ENCODE data around the gene RNLS. TPM values are rescaled to one million over a fixed set of nuclear protein-coding genes. Genes with fewer than 3 reads are reported as not detected.

RNLS gene
- total RNA-seq, 1 experiment from 2014 or later, result 8.1 TPM

DNA sequence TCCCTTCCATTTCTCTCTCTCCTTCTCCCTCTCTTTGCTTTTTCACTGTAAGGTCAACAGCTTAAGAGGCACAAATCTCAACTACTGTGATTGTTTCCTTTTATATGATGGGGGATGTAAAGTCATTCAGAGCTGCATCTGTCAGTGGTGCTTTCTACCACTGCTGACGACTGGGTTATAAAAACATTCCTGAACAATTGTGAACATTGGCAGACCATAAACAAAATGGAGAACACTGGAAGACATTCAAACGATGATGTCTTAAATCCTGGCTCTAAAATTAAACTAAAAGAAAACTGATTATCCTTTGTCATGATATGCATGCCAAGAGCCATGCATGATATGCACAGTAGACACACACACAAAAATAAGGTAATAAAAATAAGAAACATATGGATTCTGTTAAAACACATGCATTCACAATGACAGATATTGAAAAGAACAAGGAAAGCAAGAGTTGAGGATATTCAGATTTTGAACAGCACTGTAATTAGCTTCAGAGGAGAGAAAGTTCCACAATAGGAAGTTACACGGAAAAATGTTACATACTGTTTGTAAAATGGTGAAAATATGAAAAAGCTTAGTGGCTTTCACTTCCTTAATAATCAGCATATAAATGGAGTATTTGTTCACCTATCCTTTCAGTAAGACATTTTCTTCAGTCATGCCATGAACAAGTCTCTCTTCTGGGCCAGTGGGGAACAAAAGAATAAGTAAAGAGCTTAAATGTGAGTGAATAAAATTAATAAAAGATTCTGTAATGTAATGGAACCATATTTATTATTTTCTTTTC lies 89.2 kb downstream of the RNLS start:
- TF ChIP-seq, protein P1, sequence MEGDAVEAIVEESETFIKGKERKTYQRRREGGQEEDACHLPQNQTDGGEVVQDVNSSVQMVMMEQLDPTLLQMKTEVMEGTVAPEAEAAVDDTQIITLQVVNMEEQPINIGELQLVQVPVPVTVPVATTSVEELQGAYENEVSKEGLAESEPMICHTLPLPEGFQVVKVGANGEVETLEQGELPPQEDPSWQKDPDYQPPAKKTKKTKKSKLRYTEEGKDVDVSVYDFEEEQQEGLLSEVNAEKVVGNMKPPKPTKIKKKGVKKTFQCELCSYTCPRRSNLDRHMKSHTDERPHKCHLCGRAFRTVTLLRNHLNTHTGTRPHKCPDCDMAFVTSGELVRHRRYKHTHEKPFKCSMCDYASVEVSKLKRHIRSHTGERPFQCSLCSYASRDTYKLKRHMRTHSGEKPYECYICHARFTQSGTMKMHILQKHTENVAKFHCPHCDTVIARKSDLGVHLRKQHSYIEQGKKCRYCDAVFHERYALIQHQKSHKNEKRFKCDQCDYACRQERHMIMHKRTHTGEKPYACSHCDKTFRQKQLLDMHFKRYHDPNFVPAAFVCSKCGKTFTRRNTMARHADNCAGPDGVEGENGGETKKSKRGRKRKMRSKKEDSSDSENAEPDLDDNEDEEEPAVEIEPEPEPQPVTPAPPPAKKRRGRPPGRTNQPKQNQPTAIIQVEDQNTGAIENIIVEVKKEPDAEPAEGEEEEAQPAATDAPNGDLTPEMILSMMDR (conservative IDR thresholded peaks at IDR 0.05; ENCODE audit: low read depth, low read length), result no peak
- no peak for TF ChIP-seq EZH2 (IDR thresholded peaks at IDR 0.05; ENCODE audit: borderline replicate concordance, low read depth, low read length, poor library complexity, severe bottlenecking)
- H3K4me1 ChIP-seq (ENCODE audit: insufficient read depth, low read length, poor library complexity, severe bottlenecking), result no peaks in the 10 kb centered on the region
- POLR2A ChIA-PET (ENCODE audit: low non-redundant PET), result no interaction called here
- DNase-seq (ENCODE audit: low spot score), result no peak
- no peaks in the 10 kb centered on the region for H3K36me3 ChIP-seq (ENCODE audit: insufficient read depth, low read length, poor library complexity, severe bottlenecking)
- no peak overlapping the region for H3K27ac ChIP-seq (ENCODE audit: low read depth, low read length, poor library complexity, severe bottlenecking)
- CTCF ChIA-PET, result no interaction called here
- BruUV-seq (replicated peaks), result no TSS peak
- H3K27me3 ChIP-seq (replicated peaks; ENCODE audit: insufficient read depth, low read depth, low read length, poor library complexity), result no peaks in the 10 kb centered on the region
- intact Hi-C loops (cut with micrococcal nuclease; ENCODE audit: unreplicated experiment), result no loop called here
- H3K9me3 ChIP-seq (ENCODE audit: low read depth, low read length, poor library complexity, severe bottlenecking), result no peaks in the 10 kb centered on the region
- no peak overlapping the region for H3K4me3 ChIP-seq (ENCODE audit: low read depth, low read length, poor library complexity, severe bottlenecking)

DNA sequence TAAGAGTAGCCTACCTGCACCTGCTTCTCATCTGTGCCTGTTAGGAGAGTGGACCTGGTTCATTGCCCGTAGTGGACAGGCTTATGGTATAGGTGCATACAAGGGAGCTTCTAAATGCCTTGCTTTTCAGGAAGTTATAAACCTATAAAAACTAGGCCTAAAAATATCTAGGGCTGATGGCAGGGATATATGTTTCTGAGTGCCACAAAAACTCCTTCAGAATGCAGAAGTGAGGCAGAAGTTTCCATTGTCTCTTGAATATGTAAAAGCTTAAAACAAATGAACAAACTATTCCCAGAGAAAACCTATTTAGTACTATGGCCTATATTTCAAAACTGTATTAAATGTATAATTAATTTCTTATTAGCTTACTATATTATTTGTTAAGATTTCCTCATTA lies 91.8 kb downstream of the RNLS start:
- Histone ChIP-seq H3K27ac (ENCODE audit: low read depth, low read length, poor library complexity, severe bottlenecking) (no peak overlapping the region), H3K4me3 (ENCODE audit: low read depth, low read length, poor library complexity, severe bottlenecking) (no peak overlapping the region), H3K27me3 (replicated peaks; ENCODE audit: insufficient read depth, low read depth, low read length, poor library complexity) (no peaks in the 10 kb centered on the region), H3K36me3 (ENCODE audit: insufficient read depth, low read length, poor library complexity, severe bottlenecking) (no peaks in the 10 kb centered on the region), H3K9me3 (ENCODE audit: low read depth, low read length, poor library complexity, severe bottlenecking) (no peaks in the 10 kb centered on the region), H3K4me1 (ENCODE audit: insufficient read depth, low read length, poor library complexity, severe bottlenecking) (no peaks in the 10 kb centered on the region)
- TF ChIP-seq, protein P1 (conservative IDR thresholded peaks at IDR 0.05; ENCODE audit: low read depth, low read length), result no peak
- no peak for TF ChIP-seq EZH2 (IDR thresholded peaks at IDR 0.05; ENCODE audit: borderline replicate concordance, low read depth, low read length, poor library complexity, severe bottlenecking)
- no peak for DNase-seq (ENCODE audit: low spot score)
- BruUV-seq (replicated peaks), result no TSS peak
- ChIA-PET CTCF (no interaction called here), POLR2A (ENCODE audit: low non-redundant PET) (no interaction called here)
- intact Hi-C loops (cut with micrococcal nuclease; ENCODE audit: unreplicated experiment), result no loop called here

DNA sequence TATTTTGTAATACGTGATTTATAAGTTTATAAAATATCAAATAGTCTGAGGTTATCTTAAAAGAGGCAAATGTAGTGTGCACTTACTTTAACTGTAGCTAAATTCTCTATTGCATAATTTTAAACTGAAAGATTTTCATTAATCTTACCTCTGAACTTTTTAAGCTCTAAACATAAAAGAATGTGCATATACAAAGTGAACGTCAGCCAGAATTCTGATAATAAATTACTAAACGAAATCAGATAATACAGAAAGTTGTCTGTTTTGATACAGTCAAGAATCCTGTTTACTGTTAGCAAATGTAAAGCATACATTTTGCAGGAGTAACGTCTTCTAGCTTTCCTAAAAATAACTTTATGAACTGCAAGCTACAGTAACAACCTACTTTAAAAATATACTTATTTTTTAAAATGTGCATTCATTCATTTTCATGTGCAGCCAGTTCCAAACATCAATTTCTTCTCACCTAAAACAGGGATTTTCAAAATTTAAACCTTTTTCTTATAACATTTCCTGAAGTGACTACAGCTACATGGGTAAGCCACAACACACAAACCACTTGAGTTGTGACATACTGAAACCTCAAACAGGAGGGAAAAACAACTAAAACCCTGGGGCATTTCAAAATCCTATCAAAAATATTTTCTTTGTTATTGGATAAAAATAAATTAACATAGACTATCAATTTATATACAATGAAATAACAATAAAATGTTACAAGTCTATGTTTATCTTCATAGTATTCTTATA lies 92.7 kb downstream of the RNLS start:
- no peak for TF ChIP-seq EZH2 (IDR thresholded peaks at IDR 0.05; ENCODE audit: borderline replicate concordance, low read depth, low read length, poor library complexity, severe bottlenecking)
- TF ChIP-seq, protein P1 (conservative IDR thresholded peaks at IDR 0.05; ENCODE audit: low read depth, low read length), result no peak
- Histone ChIP-seq H3K4me3 (ENCODE audit: low read depth, low read length, poor library complexity, severe bottlenecking) (no peak overlapping the region), H3K4me1 (ENCODE audit: insufficient read depth, low read length, poor library complexity, severe bottlenecking) (no peaks in the 10 kb centered on the region), H3K27ac (ENCODE audit: low read depth, low read length, poor library complexity, severe bottlenecking) (no peak overlapping the region), H3K9me3 (ENCODE audit: low read depth, low read length, poor library complexity, severe bottlenecking) (no peaks in the 10 kb centered on the region), H3K27me3 (replicated peaks; ENCODE audit: insufficient read depth, low read depth, low read length, poor library complexity) (no peaks in the 10 kb centered on the region), H3K36me3 (ENCODE audit: insufficient read depth, low read length, poor library complexity, severe bottlenecking) (no peaks in the 10 kb centered on the region)
- no TSS peak for BruUV-seq (replicated peaks)
- no peak for DNase-seq (ENCODE audit: low spot score)
- POLR2A ChIA-PET (ENCODE audit: low non-redundant PET), result no interaction called here
- CTCF ChIA-PET, result no interaction called here
- intact Hi-C loops (cut with micrococcal nuclease; ENCODE audit: unreplicated experiment), result no loop called here

Measured in A673 (cell line).